B cell (primary cell): ENCODE measurements around the gene GPR150. TPM values are rescaled to one million over a fixed set of nuclear protein-coding genes. Genes with fewer than 3 reads are reported as not detected.

ENCODE experiments used
- ATAC-seq: fragments of 200-7000 bp; cut with Tn5 transposase; one replicate; pipeline ENCODE4 v1.10.0; 2021; ENCODE audit warnings: low read depth, mild to moderate bottlenecking, moderate number of reproducible peaks, moderate library complexity
- CTCF ChIA-PET: fragments of 350-600 bp; sonication (Branson Sonifier 250); formaldehyde crosslinking; loops from one replicate; lab custom pipeline; 2021; ENCODE audit warnings: antibody characterized with exemption, inconsistent platforms; lab: Charles Lee
- POLR2A ChIA-PET: fragments of 350-600 bp; sonication (Branson Sonifier 250); formaldehyde crosslinking; loops from one replicate; lab custom pipeline; 2021; ENCODE audit warnings: antibody characterized with exemption; lab: Charles Lee
- DNase-seq: peaks from one replicate; pipeline ENCODE4 v3.0.0; 2013
- H2AFZ ChIP-seq: 2 replicates; pipeline ENCODE4 v1.6.1; 2012; ENCODE audit warnings: mild to moderate bottlenecking, low read depth, low read length; ENCODE audit not compliant: insufficient read depth, poor library complexity, severe bottlenecking
- H3K27ac ChIP-seq, 2 donors: 1 replicate in 1 of 2; 2 replicates in 1 of 2; pipeline ENCODE4 v1.5.1; 2012 to 2013; ENCODE audit warnings: low read length in 2 of 2, mild to moderate bottlenecking in 2 of 2, moderate library complexity in 1 of 2
- H3K27me3 ChIP-seq, 4 experiments: fragments of 200-600 bp in 1 of 4; sonication (generic) in 1 of 4; replicated peaks in 1 of 4; 1 replicate in 2 of 4; 2 replicates in 2 of 4; pipeline versions ENCODE4 v1.6.1 to v1.7.0; 2013 to 2016; ENCODE audit warnings: low read length in 3 of 4, mild to moderate bottlenecking in 2 of 4, mixed read lengths in 1 of 4, moderate library complexity in 1 of 4; ENCODE audit not compliant: insufficient read depth in 4 of 4, control insufficient read depth in 3 of 4; ENCODE audit errors: control extremely low read depth in 1 of 4
- H3K36me3 ChIP-seq, 2 experiments: replicated peaks in 1 of 2; 1 replicate in 1 of 2; 2 replicates in 1 of 2; pipeline versions ENCODE4 v1.6.1 to v1.7.1; 2013; ENCODE audit warnings: low read length in 1 of 2; ENCODE audit not compliant: insufficient read depth in 2 of 2, control insufficient read depth in 1 of 2; ENCODE audit errors: control extremely low read depth in 1 of 2, extremely low read depth in 1 of 2
- H3K4me1 ChIP-seq, 2 donors: fragments of 200-600 bp in 1 of 2; sonication (generic) in 1 of 2; 1 replicate in 1 of 2; 2 replicates in 1 of 2; pipeline versions ENCODE4 v1.5.1 to v1.6.1; 2013 to 2017; ENCODE audit warnings: low read length in 2 of 2; ENCODE audit not compliant: control insufficient read depth in 2 of 2, insufficient read depth in 2 of 2
- H3K4me2 ChIP-seq: replicated peaks from 2 replicates; pipeline ENCODE3; 2012; ENCODE audit warnings: mild to moderate bottlenecking, low read depth, low read length; ENCODE audit not compliant: poor library complexity, severe bottlenecking
- H3K4me3 ChIP-seq, 5 experiments: fragments of 200-600 bp in 1 of 5; sonication (generic) in 1 of 5; 1 replicate in 3 of 5; 2 replicates in 2 of 5; pipeline versions ENCODE4 v1.5.1 to v1.7.0; 2011 to 2016; ENCODE audit warnings: low read length in 4 of 5, mild to moderate bottlenecking in 4 of 5, low read depth in 2 of 5, control low read depth in 1 of 5, moderate library complexity in 1 of 5; ENCODE audit not compliant: insufficient read depth in 1 of 5; ENCODE audit errors: control extremely low read depth in 1 of 5, extremely low read depth in 1 of 5
- H3K79me2 ChIP-seq: fragments of 200-600 bp; sonication (generic); one replicate; pipeline ENCODE4 v1.6.0; 2016; ENCODE audit warnings: low read length; ENCODE audit not compliant: control insufficient read depth, insufficient read depth
- H3K9ac ChIP-seq: fragments of 200-600 bp; sonication (generic); 2 replicates; pipeline ENCODE4 v1.6.1; 2017; ENCODE audit warnings: mild to moderate bottlenecking, low read length, moderate library complexity
- H3K9me3 ChIP-seq, 3 donors: one replicate each; pipeline versions ENCODE4 v1.6.1 to v1.7.1; 2013; ENCODE audit warnings: low read length in 2 of 3; ENCODE audit not compliant: control insufficient read depth in 2 of 3, insufficient read depth in 1 of 3; ENCODE audit errors: control extremely low read depth in 1 of 3
- H4K20me1 ChIP-seq: 2 replicates; pipeline ENCODE4 v1.6.0; 2012; ENCODE audit warnings: mild to moderate bottlenecking, low read length; ENCODE audit not compliant: insufficient read depth, control insufficient read depth, poor library complexity, severe bottlenecking
- H3K27ac Mint-ChIP-seq: one replicate; pipeline ENCODE4 v1.8.0; 2021; ENCODE audit warnings: mixed read lengths
- H3K27me3 Mint-ChIP-seq: one replicate; pipeline ENCODE4 v1.8.0; 2021; ENCODE audit warnings: mixed read lengths
- H3K4me1 Mint-ChIP-seq: one replicate; pipeline ENCODE4 v1.8.0; 2021; ENCODE audit warnings: mixed read lengths
- H3K4me3 Mint-ChIP-seq: one replicate; pipeline ENCODE4 v1.8.0; 2021; ENCODE audit warnings: mixed read lengths
- H3K9me3 Mint-ChIP-seq: one replicate; pipeline ENCODE4 v1.8.0; 2022; ENCODE audit warnings: mixed read lengths; ENCODE audit not compliant: insufficient read depth
- EZH2 ChIP-seq: IDR thresholded peaks from 2 replicates; pipeline ENCODE4 v1.6.1; 2012; ENCODE audit warnings: borderline replicate concordance, low read depth, mild to moderate bottlenecking, moderate library complexity, low read length; ENCODE audit not compliant: insufficient read depth, poor library complexity, severe bottlenecking
- WGBS: methylation state at CpG from one replicate; pipeline ENCODE4 v1.1.5; 2013; ENCODE audit warnings: missing lambda C conversion rate; ENCODE audit not compliant: insufficient coverage; 5-methylcytosine and 5-hydroxymethylcytosine counted together
- intact Hi-C: fragments of 100-400 bp; cut with micrococcal nuclease; formaldehyde crosslinking; loops from one replicate; pipeline ENCODE4 v1.10.0; 2022
- polyA minus RNA-seq: library from RNA; depleted of rRNA, polyadenylated mRNA; stranded (reverse); fragments of >200 nt; gene quantifications from 2 replicates; pipeline ENCODE4 v1.2.3, GENCODE V29; 2012
- polyA plus RNA-seq: library from polyadenylated mRNA; depleted of rRNA; stranded (reverse); fragments of >200 nt; gene quantifications from 2 replicates; pipeline ENCODE4 v1.2.3, GENCODE V29; 2012
- total RNA-seq, 2 donors: library from RNA; stranded (reverse); fragments of 120-200 nt in 1 of 2; gene quantifications; 1 replicate in 1 of 2; 2 replicates in 1 of 2; pipeline versions ENCODE4 v1.2.3 to v1.2.4, GENCODE V29; 2013 to 2022
- TF ChIP-seq, protein P1 (sequence below): fragments of 200-600 bp; IDR thresholded peaks from one replicate; pipeline ENCODE4 v1.8.0; 2022; ENCODE audit warnings: antibody characterized with exemption, mild to moderate bottlenecking

GPR150 gene
- total RNA-seq (0.27 and 0.34 TPM in 2 replicates), polyA plus RNA-seq (0.30 and 0.86 TPM in 2 replicates), polyA minus RNA-seq (0.29 and 1.5 TPM in 2 replicates)
- 0.42 TPM for total RNA-seq (2013)

DNA sequence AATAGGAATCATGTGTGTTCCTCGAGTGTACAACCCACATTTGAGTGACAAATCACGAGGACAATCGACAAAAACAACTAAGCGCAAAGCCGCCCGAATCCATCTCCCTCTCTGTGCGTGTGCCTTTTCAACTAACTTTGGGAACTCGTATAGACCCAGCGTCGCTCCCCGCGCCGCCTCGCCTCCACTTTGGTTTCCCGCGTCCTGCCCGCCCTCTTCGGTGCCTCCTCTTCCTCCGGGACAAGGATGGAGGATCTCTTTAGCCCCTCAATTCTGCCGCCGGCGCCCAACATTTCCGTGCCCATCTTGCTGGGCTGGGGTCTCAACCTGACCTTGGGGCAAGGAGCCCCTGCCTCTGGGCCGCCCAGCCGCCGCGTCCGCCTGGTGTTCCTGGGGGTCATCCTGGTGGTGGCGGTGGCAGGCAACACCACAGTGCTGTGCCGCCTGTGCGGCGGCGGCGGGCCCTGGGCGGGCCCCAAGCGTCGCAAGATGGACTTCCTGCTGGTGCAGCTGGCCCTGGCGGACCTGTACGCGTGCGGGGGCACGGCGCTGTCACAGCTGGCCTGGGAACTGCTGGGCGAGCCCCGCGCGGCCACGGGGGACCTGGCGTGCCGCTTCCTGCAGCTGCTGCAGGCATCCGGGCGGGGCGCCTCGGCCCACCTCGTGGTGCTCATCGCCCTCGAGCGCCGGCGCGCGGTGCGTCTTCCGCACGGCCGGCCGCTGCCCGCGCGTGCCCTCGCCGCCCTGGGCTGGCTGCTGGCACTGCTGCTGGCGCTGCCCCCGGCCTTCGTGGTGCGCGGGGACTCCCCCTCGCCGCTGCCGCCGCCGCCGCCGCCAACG is at the start of gene GPR150:
GPR150 (plus strand) TSS at position 58 of the 840 bp plus-strand sequence; CDS start at position 247, 189 bp downstream.
- intact Hi-C loops, result loop anchor here (1.0 kb wide), 2 partner anchors 65 to 341 kb away; partner anchors contain the start of genes ARSK and ELL2
- ChIA-PET POLR2A (interaction anchor here (0.6 to 1.7 kb wide), 2 partner anchors 26 to 65 kb away, joined by 3 to 6 read pairs; partner anchors contain the start of genes ARSK, RFESD and SKIC3), CTCF (interaction anchor here (0.7 kb wide), 1 partner anchor 25 kb away, joined by 3 read pairs; no protein-coding TSS in a partner anchor)
- H3K36me3 ChIP-seq, result no peaks in the 10 kb centered on the region
- peak within 1 kb of the TSS; percentile 58 to 82 (median 70) for H3K4me3 ChIP-seq
- WGBS, result under 1% methylated on average over 85 of the region's 85 CpGs
- H4K20me1 ChIP-seq, result no peaks in the 10 kb centered on the region
- ATAC-seq, result peak; percentile 79
- Mint-ChIP-seq H3K4me3 (peak within 1 kb of the TSS; percentile 90), H3K27me3 (no peaks in the 10 kb centered on the region), H3K27ac (peak within 1 kb of the TSS; percentile 74), H3K4me1 (peaks cover 26% of the 10 kb centered on the region), H3K9me3 (no peaks in the 10 kb centered on the region)
- no peak within 1 kb of the TSS for H3K27ac ChIP-seq
- H3K4me1 ChIP-seq, result peaks cover 23 to 26% of the 10 kb centered on the region in 2 donors
- no peaks in the 10 kb centered on the region for H3K9me3 ChIP-seq
- peak within 1 kb of the TSS; percentile 92 for H2AFZ ChIP-seq
- H3K27me3 ChIP-seq, result peaks cover 0 to 7% (median 0%) of the 10 kb centered on the region in 4 experiments
- peak; percentile 78 for DNase-seq
- peak within 1 kb of the TSS; percentile 100 for H3K4me2 ChIP-seq
- TF ChIP-seq, protein P1, sequence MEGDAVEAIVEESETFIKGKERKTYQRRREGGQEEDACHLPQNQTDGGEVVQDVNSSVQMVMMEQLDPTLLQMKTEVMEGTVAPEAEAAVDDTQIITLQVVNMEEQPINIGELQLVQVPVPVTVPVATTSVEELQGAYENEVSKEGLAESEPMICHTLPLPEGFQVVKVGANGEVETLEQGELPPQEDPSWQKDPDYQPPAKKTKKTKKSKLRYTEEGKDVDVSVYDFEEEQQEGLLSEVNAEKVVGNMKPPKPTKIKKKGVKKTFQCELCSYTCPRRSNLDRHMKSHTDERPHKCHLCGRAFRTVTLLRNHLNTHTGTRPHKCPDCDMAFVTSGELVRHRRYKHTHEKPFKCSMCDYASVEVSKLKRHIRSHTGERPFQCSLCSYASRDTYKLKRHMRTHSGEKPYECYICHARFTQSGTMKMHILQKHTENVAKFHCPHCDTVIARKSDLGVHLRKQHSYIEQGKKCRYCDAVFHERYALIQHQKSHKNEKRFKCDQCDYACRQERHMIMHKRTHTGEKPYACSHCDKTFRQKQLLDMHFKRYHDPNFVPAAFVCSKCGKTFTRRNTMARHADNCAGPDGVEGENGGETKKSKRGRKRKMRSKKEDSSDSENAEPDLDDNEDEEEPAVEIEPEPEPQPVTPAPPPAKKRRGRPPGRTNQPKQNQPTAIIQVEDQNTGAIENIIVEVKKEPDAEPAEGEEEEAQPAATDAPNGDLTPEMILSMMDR, result no peak
- H3K79me2 ChIP-seq, result no peaks in the 10 kb centered on the region
- H3K9ac ChIP-seq, result peak within 1 kb of the TSS; percentile 78

DNA sequence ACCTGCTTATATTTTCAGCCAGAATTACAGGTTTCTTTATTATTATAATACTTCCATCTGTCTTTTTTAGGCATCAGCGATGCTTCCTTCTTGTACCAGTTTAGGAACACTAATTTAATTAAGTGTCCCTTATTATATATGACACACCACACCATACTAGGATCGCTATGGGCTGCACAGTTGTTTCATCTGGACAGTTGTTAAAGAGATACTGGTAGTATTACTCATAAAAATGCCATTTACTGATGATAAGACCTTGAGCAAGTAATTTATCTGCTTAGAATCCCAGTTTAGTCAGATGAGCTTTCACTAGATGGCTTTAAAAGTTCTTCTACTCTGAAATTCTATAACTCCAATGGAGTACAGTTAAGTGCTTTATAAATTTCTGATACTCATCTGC is 47.9 kb upstream of the GPR150 start:
- no peak overlapping the region for H3K4me2 ChIP-seq
- DNase-seq, result no peak
- no peak overlapping the region for H3K9ac ChIP-seq
- no peaks in the 10 kb centered on the region for H3K27me3 ChIP-seq
- no peaks in the 10 kb centered on the region for H3K79me2 ChIP-seq
- TF ChIP-seq EZH2, result no peak
- TF ChIP-seq, protein P1, result no peak
- POLR2A ChIA-PET, result no interaction called here
- no peak for ATAC-seq
- WGBS, result no CpG with 5 or more reads among the region's 2 CpGs
- no peaks in the 10 kb centered on the region for H3K9me3 ChIP-seq
- CTCF ChIA-PET, result no interaction called here
- H3K36me3 ChIP-seq, result peaks cover 0 to 7% of the 10 kb centered on the region in 2 experiments
- H2AFZ ChIP-seq, result no peak overlapping the region
- no peak overlapping the region for H3K4me3 ChIP-seq
- Mint-ChIP-seq H3K27ac (no peak overlapping the region), H3K27me3 (no peaks in the 10 kb centered on the region), H3K4me3 (no peak overlapping the region), H3K4me1 (no peaks in the 10 kb centered on the region), H3K9me3 (no peaks in the 10 kb centered on the region)
- H4K20me1 ChIP-seq, result no peaks in the 10 kb centered on the region
- no peak overlapping the region for H3K27ac ChIP-seq
- intact Hi-C loops, result no loop called here
- H3K4me1 ChIP-seq, result no peaks in the 10 kb centered on the region
